GM21423 (cell line): ENCODE measurements around the gene COL9A3.

ENCODE experiments used
- ATAC-seq: cut with Tn5 transposase; IDR thresholded peaks from one replicate; pipeline ENCODE4 v1.9.1; 2021; ENCODE audit warnings: mild to moderate bottlenecking, moderate library complexity; ENCODE audit not compliant: unreplicated experiment

The COL9A3 gene

GRCh38 chr20:62816884-62817873 is at the start of gene COL9A3:
TSS of gene COL9A3 (plus strand) at chr20:62817050. CDS start at chr20:62817065, 15 bp downstream.
- ATAC-seq, result no peak

- ATAC-seq, result no peak
Measured at GRCh38 chr20:62768234-62768546, 48.7 kb upstream of the COL9A3 start.

DNA sequence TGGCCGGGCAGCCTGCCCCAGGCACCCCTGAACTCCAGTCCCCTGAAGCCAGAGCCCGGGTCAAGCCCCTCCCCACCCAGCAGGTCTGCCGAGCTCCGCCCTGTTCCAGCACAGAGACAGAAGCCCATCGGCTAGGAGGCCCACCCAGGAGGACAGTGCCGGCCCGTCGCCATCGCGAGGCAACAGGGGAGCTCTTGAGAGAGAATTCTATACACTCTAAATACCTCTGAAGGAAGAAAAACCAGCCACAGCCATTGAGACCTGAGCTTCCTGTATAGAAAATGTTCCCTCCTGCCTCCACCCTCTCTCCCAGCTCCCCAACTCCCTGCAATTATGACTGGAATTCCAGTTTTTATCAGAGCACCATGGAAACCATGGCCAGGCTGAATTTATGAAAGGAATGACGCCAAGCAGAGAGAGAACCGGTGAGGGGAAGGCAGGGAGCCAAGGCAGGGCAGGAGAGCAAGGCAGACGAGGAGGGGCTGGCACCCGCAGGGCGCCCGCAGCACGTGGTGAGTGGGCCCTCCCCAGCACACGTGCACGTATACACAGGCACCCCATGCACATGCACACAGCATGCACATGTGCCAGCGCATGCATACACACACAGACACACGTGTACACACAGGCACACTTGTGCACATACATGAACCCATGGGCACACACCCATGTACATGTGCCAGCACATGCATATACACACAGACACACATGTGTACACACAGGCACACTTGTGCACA is 48.1 kb upstream of the COL9A3 start:
- ATAC-seq, result no peak

- ATAC-seq, result no peak
Measured at GRCh38 chr20:62769346-62770071, 47.3 kb upstream of the COL9A3 start.

DNA sequence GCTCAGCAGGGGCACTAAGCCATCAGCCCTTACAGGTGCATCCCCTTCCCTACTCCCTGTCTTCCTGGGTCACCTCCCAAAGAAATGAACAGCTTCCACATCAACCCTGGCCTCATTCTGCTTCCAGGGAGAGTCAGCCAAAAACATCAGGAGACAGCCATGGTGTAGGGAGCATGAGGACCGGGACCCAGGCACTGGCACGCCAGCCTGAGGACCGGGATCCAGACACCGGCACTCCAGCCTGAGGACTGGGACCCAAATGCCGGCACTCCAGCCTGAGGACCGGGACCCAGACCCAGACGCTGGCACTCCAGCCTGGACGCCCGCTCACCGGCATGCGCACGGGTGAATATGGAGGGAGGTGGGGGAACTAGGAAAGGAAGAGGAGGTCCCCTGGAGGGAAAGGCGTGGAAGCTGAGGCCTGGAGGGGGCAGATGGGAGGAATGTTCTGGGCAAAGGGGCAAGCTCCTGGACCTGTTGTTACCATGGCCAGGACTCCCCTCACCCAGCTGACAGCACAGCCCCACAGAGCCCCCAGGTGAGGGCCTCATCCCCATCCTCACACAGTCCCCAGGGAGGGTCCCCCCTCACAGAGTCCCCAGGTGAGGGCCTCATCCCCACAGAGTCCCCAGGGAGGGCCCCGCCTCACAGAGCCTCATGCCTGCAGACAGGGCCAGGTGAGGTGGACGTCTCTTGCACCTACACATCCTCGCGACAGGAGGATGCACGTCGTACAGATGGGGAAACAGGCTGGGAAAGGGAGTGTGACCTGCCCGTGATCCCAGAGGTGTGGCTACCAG is 46.5 kb upstream of the COL9A3 start:
- ATAC-seq, result no peak

DNA sequence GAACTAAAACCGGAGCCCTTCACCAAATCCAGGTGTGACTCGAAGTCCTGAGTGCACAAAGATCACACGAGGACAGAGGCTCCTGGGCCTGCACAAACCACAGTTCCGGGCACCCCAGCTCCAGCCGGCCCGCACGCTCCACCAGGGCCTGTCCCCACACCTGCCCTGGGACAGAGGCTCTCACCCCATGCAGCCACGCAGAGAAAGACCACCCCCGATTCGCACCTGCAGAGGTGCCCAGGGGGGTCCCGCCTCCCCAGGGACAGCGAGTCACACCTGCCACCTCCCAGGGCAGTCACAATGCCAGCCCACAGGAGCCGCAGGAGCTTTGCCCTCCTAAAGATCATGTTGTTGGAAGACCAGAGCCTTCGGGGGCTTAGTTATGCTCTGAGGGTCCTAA is 45.9 kb upstream of the COL9A3 start:
- no peak for ATAC-seq

GRCh38 chr20:62771396-62772102 is 45.3 kb upstream of the COL9A3 start:
- no peak for ATAC-seq

GRCh38 chr20:62772103-62772611 is 44.7 kb upstream of the COL9A3 start:
- no peak for ATAC-seq

GRCh38 chr20:62772619-62772989 is 44.2 kb upstream of the COL9A3 start:
- no peak for ATAC-seq

DNA sequence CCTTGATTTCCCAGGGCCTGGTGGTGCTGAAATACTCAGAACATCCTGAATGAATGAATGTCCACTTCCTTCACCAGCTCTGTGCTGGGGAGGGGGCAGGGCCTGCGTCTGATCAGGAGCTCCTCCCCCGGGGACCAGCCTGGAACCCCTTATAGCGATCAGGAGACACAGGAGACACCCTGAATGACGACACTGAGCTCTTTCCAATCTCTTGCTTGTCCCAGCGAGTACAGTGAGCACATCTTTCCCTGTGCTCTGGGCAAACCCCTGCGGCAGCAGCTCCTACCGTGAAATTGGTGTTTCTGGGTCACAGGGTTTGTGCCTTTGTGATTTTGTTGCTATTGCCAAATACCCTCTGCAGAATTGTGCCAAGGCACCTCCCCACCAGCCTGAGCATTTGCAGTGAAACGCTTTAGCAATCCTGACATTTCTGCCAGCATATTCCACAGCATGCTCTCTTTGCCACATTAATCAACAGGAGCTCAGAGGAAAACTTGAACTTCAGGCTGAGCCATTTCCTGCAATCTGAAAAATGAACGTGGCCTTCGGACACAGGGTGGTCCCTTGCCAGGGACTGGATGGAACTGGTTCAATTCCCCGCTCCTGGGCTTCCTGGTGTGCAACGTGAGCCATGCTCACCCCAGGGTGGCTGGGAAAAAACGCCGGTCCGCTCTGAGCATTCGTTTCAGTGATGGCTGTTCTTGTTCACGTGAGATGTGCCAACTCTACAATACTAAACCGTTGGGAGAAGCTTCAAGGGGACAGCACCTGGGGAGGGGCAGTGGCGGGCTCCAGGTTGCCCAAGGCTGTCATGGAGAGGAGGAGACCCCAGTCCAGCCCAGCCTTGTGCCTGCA is 43.6 kb upstream of the COL9A3 start:
- no peak for ATAC-seq

DNA sequence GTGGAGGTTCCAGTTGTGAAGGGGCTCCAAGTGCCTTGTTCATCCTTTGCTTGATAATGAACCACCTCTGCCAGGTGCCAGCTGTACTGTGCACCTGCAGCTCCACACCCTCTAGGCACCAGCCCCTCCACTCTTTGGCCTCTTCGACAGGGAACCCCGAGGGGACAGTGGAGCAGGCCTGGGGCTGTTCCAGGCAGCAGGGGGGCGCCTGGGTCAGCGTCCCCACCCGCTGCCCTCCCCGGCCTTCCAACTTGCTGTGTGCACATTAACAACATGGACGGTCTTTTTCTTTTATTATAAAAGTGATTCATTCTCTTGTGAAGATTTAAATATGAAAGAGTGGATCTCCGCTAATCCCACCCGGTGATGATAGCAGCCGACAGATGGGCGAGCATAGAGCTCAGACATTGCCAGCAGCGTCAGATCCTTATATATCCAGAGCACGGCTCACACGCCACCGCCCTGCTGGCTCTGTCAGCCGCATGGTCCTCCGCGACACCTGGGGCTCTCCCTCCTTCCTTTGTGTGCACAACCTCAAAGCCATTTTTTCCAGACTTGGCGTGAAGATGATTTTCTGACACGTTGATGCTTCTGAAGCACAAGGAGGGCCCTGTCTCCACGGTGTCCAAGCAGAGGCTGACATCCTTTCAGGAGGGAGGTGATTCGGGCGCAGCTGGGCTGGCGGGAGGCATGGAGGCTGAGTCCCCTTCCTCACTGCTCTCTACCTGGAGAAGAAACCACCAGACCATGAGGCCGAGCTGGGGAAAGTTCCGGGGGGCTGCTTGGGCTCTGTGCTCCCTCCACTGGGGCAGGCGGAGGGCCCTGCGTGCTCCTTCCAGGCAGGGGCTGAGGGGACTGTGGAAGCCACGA is 42.8 kb upstream of the COL9A3 start:
- no peak for ATAC-seq

DNA sequence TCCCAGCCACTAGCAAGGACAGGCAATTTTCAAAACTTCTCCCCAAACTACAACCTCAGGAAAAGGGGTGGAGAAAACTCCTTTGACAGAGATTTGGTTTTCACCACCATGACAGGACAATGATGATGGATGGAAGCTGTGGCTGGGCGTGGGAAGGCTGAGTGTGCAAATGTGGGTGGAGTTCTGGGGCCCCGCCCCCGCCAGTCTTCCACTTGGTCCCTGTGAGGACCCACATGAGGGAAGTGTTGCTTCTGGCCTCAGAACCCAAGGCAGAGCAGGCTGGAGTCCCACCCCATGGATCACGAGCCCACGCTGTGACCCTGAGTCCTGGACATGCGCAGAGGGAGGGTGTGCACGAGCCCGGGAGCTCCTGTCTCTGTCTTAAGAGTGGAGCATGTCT is 42.1 kb upstream of the COL9A3 start:
- ATAC-seq, result no peak

- no peak for ATAC-seq
Measured at GRCh38 chr20:62775206-62775605, 41.6 kb upstream of the COL9A3 start.

DNA sequence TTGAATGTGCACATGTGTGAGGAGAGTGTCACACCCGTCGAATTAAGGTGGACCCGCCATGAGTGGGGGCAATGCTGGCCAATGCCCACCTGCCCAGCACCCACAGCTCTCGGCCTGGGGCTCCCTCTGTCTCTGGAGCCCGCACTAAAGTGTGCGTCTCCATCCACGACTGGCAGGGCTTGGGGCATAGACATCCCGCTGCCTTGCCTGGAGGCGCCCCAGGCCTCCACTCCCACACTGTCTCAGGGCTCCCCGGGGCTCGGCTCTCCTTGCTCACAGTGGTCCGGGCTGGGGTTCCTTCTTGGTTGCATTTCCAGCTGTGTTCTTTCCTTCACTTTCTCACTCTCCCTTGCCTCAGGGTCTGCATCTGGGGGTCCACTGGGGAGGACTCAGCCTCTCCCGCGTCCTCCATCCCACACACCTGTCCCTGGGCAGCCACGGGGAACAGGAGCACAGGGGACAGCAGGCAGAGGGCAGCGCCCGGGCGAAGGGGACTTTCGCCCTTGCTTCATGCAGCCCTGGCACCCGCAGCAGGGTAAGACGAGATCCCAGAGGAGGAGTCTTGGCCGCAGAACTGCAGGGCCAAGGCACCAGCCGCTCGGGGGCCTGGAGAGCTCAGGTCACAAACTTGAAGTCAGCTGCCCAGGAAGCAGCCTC is 40.7 kb upstream of the COL9A3 start:
- no peak for ATAC-seq

- no peak for ATAC-seq
Measured at GRCh38 chr20:62776692-62777527, 39.9 kb upstream of the COL9A3 start.

- ATAC-seq, result no peak
Measured at GRCh38 chr20:62777528-62777830, 39.4 kb upstream of the COL9A3 start.

GRCh38 chr20:62778058-62778457 is 38.8 kb upstream of the COL9A3 start:
- ATAC-seq, result no peak
